ENCODE results near the gene PIM3. TPM values are rescaled to one million over a fixed set of nuclear protein-coding genes. Genes with fewer than 3 reads are reported as not detected.

Gene PIM3
- total RNA-seq, 1 experiment from 2014 or later: 42.9 TPM

GRCh38 chr22:49960159-49961004, at the start of gene PIM3 (continued):
- TF ChIP-seq, protein P1, sequence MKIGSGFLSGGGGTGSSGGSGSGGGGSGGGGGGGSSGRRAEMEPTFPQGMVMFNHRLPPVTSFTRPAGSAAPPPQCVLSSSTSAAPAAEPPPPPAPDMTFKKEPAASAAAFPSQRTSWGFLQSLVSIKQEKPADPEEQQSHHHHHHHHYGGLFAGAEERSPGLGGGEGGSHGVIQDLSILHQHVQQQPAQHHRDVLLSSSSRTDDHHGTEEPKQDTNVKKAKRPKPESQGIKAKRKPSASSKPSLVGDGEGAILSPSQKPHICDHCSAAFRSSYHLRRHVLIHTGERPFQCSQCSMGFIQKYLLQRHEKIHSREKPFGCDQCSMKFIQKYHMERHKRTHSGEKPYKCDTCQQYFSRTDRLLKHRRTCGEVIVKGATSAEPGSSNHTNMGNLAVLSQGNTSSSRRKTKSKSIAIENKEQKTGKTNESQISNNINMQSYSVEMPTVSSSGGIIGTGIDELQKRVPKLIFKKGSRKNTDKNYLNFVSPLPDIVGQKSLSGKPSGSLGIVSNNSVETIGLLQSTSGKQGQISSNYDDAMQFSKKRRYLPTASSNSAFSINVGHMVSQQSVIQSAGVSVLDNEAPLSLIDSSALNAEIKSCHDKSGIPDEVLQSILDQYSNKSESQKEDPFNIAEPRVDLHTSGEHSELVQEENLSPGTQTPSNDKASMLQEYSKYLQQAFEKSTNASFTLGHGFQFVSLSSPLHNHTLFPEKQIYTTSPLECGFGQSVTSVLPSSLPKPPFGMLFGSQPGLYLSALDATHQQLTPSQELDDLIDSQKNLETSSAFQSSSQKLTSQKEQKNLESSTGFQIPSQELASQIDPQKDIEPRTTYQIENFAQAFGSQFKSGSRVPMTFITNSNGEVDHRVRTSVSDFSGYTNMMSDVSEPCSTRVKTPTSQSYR (CRISPR knock-in tag; IDR thresholded peaks at IDR 0.05): no peak
- no peak for TF ChIP-seq JAZF1 (CRISPR knock-in tag; IDR thresholded peaks at IDR 0.05)
- TF ChIP-seq NR2C2 (CRISPR knock-in tag; IDR thresholded peaks at IDR 0.05): no peak
- TF ChIP-seq TCF7 (CRISPR knock-in tag; IDR thresholded peaks at IDR 0.05; ENCODE audit: low read depth): 0 out of 2 replicates have a peak, but pooled peaks have one; percentile 43
- TF ChIP-seq TEAD1 (CRISPR knock-in tag; IDR thresholded peaks at IDR 0.05): no peak
- no peak for TF ChIP-seq SMAD4 (CRISPR knock-in tag; IDR thresholded peaks at IDR 0.05)
- no peak for TF ChIP-seq NFATC4 (CRISPR knock-in tag; IDR thresholded peaks at IDR 0.05)
- TF ChIP-seq ZNF532 (CRISPR knock-in tag; IDR thresholded peaks at IDR 0.05; ENCODE audit: borderline replicate concordance): no peak
- TF ChIP-seq SMAD3 (CRISPR knock-in tag; IDR thresholded peaks at IDR 0.05; ENCODE audit: borderline replicate concordance): no peak
- TF ChIP-seq, protein P2, sequence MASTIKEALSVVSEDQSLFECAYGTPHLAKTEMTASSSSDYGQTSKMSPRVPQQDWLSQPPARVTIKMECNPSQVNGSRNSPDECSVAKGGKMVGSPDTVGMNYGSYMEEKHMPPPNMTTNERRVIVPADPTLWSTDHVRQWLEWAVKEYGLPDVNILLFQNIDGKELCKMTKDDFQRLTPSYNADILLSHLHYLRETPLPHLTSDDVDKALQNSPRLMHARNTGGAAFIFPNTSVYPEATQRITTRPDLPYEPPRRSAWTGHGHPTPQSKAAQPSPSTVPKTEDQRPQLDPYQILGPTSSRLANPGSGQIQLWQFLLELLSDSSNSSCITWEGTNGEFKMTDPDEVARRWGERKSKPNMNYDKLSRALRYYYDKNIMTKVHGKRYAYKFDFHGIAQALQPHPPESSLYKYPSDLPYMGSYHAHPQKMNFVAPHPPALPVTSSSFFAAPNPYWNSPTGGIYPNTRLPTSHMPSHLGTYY (CRISPR knock-in tag; IDR thresholded peaks at IDR 0.05): no peak
- 0 out of 2 replicates have a peak, but pooled peaks have one; percentile 30 for TF ChIP-seq CBFB (CRISPR knock-in tag; IDR thresholded peaks at IDR 0.05; ENCODE audit: low read depth)
- TF ChIP-seq, protein P3, sequence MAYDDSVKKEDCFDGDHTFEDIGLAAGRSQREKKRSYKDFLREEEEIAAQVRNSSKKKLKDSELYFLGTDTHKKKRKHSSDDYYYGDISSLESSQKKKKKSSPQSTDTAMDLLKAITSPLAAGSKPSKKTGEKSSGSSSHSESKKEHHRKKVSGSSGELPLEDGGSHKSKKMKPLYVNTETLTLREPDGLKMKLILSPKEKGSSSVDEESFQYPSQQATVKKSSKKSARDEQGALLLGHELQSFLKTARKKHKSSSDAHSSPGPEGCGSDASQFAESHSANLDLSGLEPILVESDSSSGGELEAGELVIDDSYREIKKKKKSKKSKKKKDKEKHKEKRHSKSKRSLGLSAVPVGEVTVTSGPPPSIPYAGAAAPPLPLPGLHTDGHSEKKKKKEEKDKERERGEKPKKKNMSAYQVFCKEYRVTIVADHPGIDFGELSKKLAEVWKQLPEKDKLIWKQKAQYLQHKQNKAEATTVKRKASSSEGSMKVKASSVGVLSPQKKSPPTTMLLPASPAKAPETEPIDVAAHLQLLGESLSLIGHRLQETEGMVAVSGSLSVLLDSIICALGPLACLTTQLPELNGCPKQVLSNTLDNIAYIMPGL (CRISPR knock-in tag; IDR thresholded peaks at IDR 0.05): peak; percentile 37; the same call in 1 of the 2 replicates
- 0 out of 2 replicates have a peak, but pooled peaks have one; percentile 11 for TF ChIP-seq ZNF263 (CRISPR knock-in tag; IDR thresholded peaks at IDR 0.05; ENCODE audit: low read depth)
- TF ChIP-seq E2F4 (CRISPR knock-in tag; IDR thresholded peaks at IDR 0.05; ENCODE audit: borderline replicate concordance, low read depth): no peak
- TF ChIP-seq ATF3 (CRISPR knock-in tag; conservative IDR thresholded peaks at IDR 0.05): no peak
- TF ChIP-seq KAT7 (CRISPR knock-in tag; IDR thresholded peaks at IDR 0.05; ENCODE audit: borderline replicate concordance): peak; percentile 94
